GM12878 (cell line): ENCODE results near the gene SHLD3. TPM values are rescaled to one million over a fixed set of nuclear protein-coding genes. Genes with fewer than 3 reads are reported as not detected.

Experiments
- BHLHE40 ChIP-seq, 2 experiments: fragments of 450-650 bp in 1 of 2; IDR thresholded peaks; 2 replicates each; pipeline ENCODE4 v1.6.1; 2011 to 2017; ENCODE audit warnings: low read depth in 2 of 2, borderline replicate concordance in 1 of 2, improper control_type of control experiment in 1 of 2, low read length in 1 of 2, mild to moderate bottlenecking in 1 of 2
- BRCA1 ChIP-seq: IDR thresholded peaks from 2 replicates; pipeline ENCODE4 v1.6.1; 2011; ENCODE audit warnings: low read depth, low read length, improper control_type of control experiment
- KLF5 ChIP-seq: fragments of 450-650 bp; IDR thresholded peaks from 2 replicates; pipeline ENCODE4 v1.6.1; 2014; ENCODE audit warnings: mild to moderate bottlenecking; ENCODE audit not compliant: partially characterized antibody
- NFYA ChIP-seq: IDR thresholded peaks from 2 replicates; pipeline ENCODE4 v1.6.1; 2011; ENCODE audit warnings: low read depth, mild to moderate bottlenecking, low read length, improper control_type of control experiment, borderline replicate concordance
- PAX8 ChIP-seq: fragments of 450-650 bp; IDR thresholded peaks from 2 replicates; pipeline ENCODE4 v1.6.1; 2017; ENCODE audit warnings: mild to moderate bottlenecking, moderate library complexity
- RUNX3 ChIP-seq: IDR thresholded peaks from 2 replicates; pipeline ENCODE4 v1.6.1; 2012; ENCODE audit warnings: low read length, inconsistent platforms
- SMC3 ChIP-seq: IDR thresholded peaks from 2 replicates; pipeline ENCODE4 v1.6.1; 2011; ENCODE audit warnings: low read length, improper control_type of control experiment, borderline replicate concordance
- SP1 ChIP-seq: IDR thresholded peaks from one replicate; pipeline ENCODE4 v1.6.1; 2011; ENCODE audit warnings: low read depth, low read length
- STAT1 ChIP-seq: fragments of 450-650 bp; conservative IDR thresholded peaks from 2 replicates; pipeline ENCODE4 v1.6.1; 2014; ENCODE audit warnings: antibody characterized with exemption, mild to moderate bottlenecking
- TAF1 ChIP-seq: IDR thresholded peaks from 2 replicates; pipeline ENCODE4 v1.6.1; 2011; ENCODE audit warnings: mild to moderate bottlenecking, low read depth, low read length, borderline replicate concordance
- TARDBP ChIP-seq: IDR thresholded peaks from 2 replicates; pipeline ENCODE4 v1.6.1; 2016; ENCODE audit warnings: borderline replicate concordance
- YY1 ChIP-seq: IDR thresholded peaks from 2 replicates; pipeline ENCODE4 v1.6.1; 2011; ENCODE audit warnings: low read depth, mild to moderate bottlenecking, low read length
- ZNF622 ChIP-seq: fragments of 450-650 bp; IDR thresholded peaks from 2 replicates; pipeline ENCODE4 v1.6.1; 2017; ENCODE audit warnings: mild to moderate bottlenecking, inconsistent platforms
- polyA plus RNA-seq, 11 experiments: library from polyadenylated mRNA; depleted of rRNA in 4 of 11; unstranded in 6 of 11; stranded (reverse) in 5 of 11; fragments of >200 nt; fragmentation: Nextera tagmentation in 4 of 11; fragmentation: Illumina TruSeq in 1 of 11; extraction: Ambion mirVana in 4 of 11; extraction: Trizol in 1 of 11; gene quantifications; 1 replicate in 1 of 11; 2 replicates in 10 of 11; pipeline versions ENCODE4 v1.2.1 to v1.2.3, GENCODE V29; 2011 to 2016; ENCODE audit warnings: inconsistent platforms in 2 of 11, missing spikeins in 2 of 11, low read depth in 1 of 11
- total RNA-seq, 4 experiments: library from RNA; depleted of rRNA in 3 of 4; stranded (reverse); fragments of >200 nt in 3 of 4; fragmentation: Illumina TruSeq in 1 of 4; extraction: Trizol in 1 of 4; gene quantifications; 2 replicates each; pipeline versions ENCODE4 v1.2.1 to v1.2.3, GENCODE V29; 2013 to 2021
- TF ChIP-seq, protein P1 (sequence below): fragments of 450-650 bp; IDR thresholded peaks from 2 replicates; pipeline ENCODE4 v1.6.1; 2016; ENCODE audit warnings: mild to moderate bottlenecking
- TF ChIP-seq, protein P2 (sequence below): IDR thresholded peaks from 2 replicates; pipeline ENCODE4 v1.6.1; 2012; ENCODE audit warnings: improper control_type of control experiment, low read depth, low read length; ENCODE audit not compliant: insufficient replicate concordance
- TF ChIP-seq, protein P3 (sequence below): fragments of 450-650 bp; IDR thresholded peaks from 2 replicates; pipeline ENCODE4 v1.6.1; 2017; ENCODE audit warnings: mild to moderate bottlenecking, moderate library complexity
- TF ChIP-seq, protein P4 (sequence below): fragments of 450-650 bp; IDR thresholded peaks from 2 replicates; pipeline ENCODE4 v1.6.1; 2017; ENCODE audit warnings: low read depth, mild to moderate bottlenecking, moderate library complexity

SHLD3 gene
- total and polyA plus RNA-seq, 10 of the 15 experiments (the other 5 are each of a cell fraction or from before 2014, with no cell fraction given), result 3.1 to 9.2 (median 5.7) TPM

DNA sequence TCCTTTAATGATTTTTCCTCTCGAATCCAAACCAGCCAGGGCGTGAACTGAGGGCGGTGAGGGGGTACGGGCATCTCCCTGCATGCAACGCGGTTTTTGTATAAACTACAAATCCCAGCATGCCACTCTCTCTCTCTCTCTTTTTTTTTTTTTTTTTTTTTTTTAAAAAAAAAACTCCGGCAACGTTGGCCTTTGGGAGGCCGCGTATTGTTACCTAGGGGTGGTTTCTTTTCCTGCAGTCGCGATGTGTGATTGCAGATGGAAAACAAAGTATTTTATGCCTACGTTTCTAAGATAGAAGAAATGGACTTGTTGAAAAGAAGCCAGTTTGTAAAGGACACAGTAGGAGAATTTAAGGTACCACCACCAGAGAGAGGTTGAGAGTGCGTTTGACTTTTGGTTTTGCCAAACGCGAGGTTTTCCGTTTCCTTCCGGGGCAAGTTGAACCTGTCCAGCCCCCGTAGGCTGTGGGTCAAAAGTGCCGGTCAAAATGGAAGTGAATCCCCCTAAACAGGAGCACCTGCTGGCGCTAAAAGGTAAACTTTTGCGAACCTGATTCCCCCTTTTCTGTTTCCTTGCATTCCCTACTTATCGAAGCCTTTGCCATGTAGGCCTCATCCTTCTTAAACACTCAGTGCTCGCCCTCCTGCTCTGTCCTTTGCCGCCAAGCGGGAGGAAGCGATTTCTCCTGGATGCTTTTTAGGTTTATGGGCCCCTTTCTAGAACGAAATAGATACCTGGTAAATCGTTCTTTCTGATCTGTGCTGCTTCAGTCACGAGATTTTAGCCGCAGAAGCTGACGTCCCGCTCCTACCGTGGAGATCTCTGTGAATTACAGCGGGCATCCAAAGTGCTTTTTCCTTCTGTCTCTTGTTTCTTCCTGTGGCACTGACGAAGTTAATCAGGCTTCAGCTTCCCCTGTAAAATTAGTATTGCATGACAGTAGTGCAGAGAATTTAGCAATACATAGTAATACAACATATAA is at the start of gene SHLD3, which contains the start of gene TRAPPC13 (continued):
- TF ChIP-seq, protein P1, sequence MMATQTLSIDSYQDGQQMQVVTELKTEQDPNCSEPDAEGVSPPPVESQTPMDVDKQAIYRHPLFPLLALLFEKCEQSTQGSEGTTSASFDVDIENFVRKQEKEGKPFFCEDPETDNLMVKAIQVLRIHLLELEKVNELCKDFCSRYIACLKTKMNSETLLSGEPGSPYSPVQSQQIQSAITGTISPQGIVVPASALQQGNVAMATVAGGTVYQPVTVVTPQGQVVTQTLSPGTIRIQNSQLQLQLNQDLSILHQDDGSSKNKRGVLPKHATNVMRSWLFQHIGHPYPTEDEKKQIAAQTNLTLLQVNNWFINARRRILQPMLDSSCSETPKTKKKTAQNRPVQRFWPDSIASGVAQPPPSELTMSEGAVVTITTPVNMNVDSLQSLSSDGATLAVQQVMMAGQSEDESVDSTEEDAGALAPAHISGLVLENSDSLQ, result peak; percentile 62; the same call in 1 of the 2 replicates
- TF ChIP-seq NFYA (no peak), SP1 (no peak), YY1 (peak; percentile 95), BHLHE40 (IDR thresholded peaks at IDR 0.05; ENCODE audit: borderline replicate concordance in 1 of 2, low read depth in 2 of 2, low read length in 1 of 2) (no peak), RUNX3 (peak; percentile 78), SMC3 (no peak), PAX8 (0 out of 2 replicates have a peak, but pooled peaks have one; percentile 20), TAF1 (peak; percentile 83), KLF5 (no peak), STAT1 (no peak), BRCA1 (no peak), TARDBP (peak; percentile 81; the same call in 1 of the 2 replicates), ZNF622 (no peak)
- TF ChIP-seq, protein P2, sequence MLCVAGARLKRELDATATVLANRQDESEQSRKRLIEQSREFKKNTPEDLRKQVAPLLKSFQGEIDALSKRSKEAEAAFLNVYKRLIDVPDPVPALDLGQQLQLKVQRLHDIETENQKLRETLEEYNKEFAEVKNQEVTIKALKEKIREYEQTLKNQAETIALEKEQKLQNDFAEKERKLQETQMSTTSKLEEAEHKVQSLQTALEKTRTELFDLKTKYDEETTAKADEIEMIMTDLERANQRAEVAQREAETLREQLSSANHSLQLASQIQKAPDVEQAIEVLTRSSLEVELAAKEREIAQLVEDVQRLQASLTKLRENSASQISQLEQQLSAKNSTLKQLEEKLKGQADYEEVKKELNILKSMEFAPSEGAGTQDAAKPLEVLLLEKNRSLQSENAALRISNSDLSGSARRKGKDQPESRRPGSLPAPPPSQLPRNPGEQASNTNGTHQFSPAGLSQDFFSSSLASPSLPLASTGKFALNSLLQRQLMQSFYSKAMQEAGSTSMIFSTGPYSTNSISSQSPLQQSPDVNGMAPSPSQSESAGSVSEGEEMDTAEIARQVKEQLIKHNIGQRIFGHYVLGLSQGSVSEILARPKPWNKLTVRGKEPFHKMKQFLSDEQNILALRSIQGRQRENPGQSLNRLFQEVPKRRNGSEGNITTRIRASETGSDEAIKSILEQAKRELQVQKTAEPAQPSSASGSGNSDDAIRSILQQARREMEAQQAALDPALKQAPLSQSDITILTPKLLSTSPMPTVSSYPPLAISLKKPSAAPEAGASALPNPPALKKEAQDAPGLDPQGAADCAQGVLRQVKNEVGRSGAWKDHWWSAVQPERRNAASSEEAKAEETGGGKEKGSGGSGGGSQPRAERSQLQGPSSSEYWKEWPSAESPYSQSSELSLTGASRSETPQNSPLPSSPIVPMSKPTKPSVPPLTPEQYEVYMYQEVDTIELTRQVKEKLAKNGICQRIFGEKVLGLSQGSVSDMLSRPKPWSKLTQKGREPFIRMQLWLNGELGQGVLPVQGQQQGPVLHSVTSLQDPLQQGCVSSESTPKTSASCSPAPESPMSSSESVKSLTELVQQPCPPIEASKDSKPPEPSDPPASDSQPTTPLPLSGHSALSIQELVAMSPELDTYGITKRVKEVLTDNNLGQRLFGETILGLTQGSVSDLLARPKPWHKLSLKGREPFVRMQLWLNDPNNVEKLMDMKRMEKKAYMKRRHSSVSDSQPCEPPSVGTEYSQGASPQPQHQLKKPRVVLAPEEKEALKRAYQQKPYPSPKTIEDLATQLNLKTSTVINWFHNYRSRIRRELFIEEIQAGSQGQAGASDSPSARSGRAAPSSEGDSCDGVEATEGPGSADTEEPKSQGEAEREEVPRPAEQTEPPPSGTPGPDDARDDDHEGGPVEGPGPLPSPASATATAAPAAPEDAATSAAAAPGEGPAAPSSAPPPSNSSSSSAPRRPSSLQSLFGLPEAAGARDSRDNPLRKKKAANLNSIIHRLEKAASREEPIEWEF, result no peak
- TF ChIP-seq, protein P3, sequence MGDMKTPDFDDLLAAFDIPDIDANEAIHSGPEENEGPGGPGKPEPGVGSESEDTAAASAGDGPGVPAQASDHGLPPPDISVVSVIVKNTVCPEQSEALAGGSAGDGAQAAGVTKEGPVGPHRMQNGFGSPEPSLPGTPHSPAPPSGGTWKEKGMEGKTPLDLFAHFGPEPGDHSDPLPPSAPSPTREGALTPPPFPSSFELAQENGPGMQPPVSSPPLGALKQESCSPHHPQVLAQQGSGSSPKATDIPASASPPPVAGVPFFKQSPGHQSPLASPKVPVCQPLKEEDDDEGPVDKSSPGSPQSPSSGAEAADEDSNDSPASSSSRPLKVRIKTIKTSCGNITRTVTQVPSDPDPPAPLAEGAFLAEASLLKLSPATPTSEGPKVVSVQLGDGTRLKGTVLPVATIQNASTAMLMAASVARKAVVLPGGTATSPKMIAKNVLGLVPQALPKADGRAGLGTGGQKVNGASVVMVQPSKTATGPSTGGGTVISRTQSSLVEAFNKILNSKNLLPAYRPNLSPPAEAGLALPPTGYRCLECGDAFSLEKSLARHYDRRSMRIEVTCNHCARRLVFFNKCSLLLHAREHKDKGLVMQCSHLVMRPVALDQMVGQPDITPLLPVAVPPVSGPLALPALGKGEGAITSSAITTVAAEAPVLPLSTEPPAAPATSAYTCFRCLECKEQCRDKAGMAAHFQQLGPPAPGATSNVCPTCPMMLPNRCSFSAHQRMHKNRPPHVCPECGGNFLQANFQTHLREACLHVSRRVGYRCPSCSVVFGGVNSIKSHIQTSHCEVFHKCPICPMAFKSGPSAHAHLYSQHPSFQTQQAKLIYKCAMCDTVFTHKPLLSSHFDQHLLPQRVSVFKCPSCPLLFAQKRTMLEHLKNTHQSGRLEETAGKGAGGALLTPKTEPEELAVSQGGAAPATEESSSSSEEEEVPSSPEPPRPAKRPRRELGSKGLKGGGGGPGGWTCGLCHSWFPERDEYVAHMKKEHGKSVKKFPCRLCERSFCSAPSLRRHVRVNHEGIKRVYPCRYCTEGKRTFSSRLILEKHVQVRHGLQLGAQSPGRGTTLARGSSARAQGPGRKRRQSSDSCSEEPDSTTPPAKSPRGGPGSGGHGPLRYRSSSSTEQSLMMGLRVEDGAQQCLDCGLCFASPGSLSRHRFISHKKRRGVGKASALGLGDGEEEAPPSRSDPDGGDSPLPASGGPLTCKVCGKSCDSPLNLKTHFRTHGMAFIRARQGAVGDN, result peak; percentile 86
- TF ChIP-seq, protein P4, sequence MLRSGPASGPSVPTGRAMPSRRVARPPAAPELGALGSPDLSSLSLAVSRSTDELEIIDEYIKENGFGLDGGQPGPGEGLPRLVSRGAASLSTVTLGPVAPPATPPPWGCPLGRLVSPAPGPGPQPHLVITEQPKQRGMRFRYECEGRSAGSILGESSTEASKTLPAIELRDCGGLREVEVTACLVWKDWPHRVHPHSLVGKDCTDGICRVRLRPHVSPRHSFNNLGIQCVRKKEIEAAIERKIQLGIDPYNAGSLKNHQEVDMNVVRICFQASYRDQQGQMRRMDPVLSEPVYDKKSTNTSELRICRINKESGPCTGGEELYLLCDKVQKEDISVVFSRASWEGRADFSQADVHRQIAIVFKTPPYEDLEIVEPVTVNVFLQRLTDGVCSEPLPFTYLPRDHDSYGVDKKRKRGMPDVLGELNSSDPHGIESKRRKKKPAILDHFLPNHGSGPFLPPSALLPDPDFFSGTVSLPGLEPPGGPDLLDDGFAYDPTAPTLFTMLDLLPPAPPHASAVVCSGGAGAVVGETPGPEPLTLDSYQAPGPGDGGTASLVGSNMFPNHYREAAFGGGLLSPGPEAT, result peak; percentile 97
